HEK293 (cell line): ENCODE measurements around the gene KCNF1.

Experiments used
- CTCF ChIA-PET: fragments of 350-600 bp; formaldehyde crosslinking; extraction: SDS; loops from one replicate; lab custom pipeline; 2021; ENCODE audit warnings: antibody characterized with exemption; lab: Yijun Ruan, JAX
- POLR2A ChIA-PET: fragments of 300-600 bp; formaldehyde crosslinking; extraction: SDS; loops from one replicate; lab custom pipeline; 2020; ENCODE audit warnings: antibody characterized with exemption, inconsistent platforms; lab: Yijun Ruan, JAX
- H3K27ac ChIP-seq: fragments of 200-500 bp; sonication (Bioruptor generic); 2 replicates; pipeline ENCODE4 v1.5.1; 2014; ENCODE audit warnings: low read depth, low read length, control low read depth, inconsistent platforms; ENCODE audit errors: extremely low read depth
- H3K36me3 ChIP-seq, 2 experiments: fragments of 200-500 bp in 1 of 2; sonication (Bioruptor generic) in 1 of 2; 1 replicate in 1 of 2; 2 replicates in 1 of 2; pipeline ENCODE4 v1.5.1; 2014 to 2017; ENCODE audit warnings: inconsistent platforms in 2 of 2, low read length in 2 of 2; ENCODE audit not compliant: control insufficient read depth in 2 of 2, insufficient read depth in 1 of 2
- H3K4me1 ChIP-seq: fragments of 200-500 bp; sonication (Bioruptor generic); 2 replicates; pipeline ENCODE4 v1.5.1; 2014; ENCODE audit warnings: mild to moderate bottlenecking, low read length, inconsistent platforms; ENCODE audit not compliant: control insufficient read depth, insufficient read depth
- H3K4me3 ChIP-seq: 2 replicates; pipeline ENCODE4 v1.5.1; 2011; ENCODE audit warnings: low read depth, mild to moderate bottlenecking, control low read depth, low read length, moderate library complexity
- H3K9me3 ChIP-seq: fragments of 200-500 bp; sonication (Bioruptor generic); 2 replicates; pipeline ENCODE4 v1.5.1; 2014; ENCODE audit warnings: low read depth, low read length, inconsistent platforms; ENCODE audit not compliant: control insufficient read depth, insufficient read depth
- ATF2 ChIP-seq: fragments of 450-650 bp; formaldehyde crosslinking; IDR thresholded peaks from 2 replicates; pipeline ENCODE4 v1.5.1; 2016; ENCODE audit warnings: missing biosample characterization, missing genetic modification characterization, low read depth
- BCL6B ChIP-seq: fragments of 450-650 bp; formaldehyde crosslinking; IDR thresholded peaks from 2 replicates; pipeline ENCODE4 v1.5.1; 2017; ENCODE audit warnings: missing biosample characterization, missing genetic modification characterization
- ELK4 ChIP-seq: IDR thresholded peaks from 2 replicates; pipeline ENCODE4 v1.6.1; 2011; ENCODE audit warnings: mild to moderate bottlenecking, low read depth, low read length, borderline replicate concordance
- GLIS2 ChIP-seq: fragments of 450-650 bp; formaldehyde crosslinking; IDR thresholded peaks from 2 replicates; pipeline ENCODE4 v1.5.1; 2016; ENCODE audit warnings: missing biosample characterization, missing genetic modification characterization
- HOXD13 ChIP-seq: sonication (generic); formaldehyde crosslinking; IDR thresholded peaks from 2 replicates; pipeline ENCODE4 v1.8.0; 2022; ENCODE audit warnings: missing genetic modification reagents, borderline replicate concordance
- INSM2 ChIP-seq: fragments of 450-650 bp; formaldehyde crosslinking; IDR thresholded peaks from 2 replicates; pipeline ENCODE4 v1.5.1; 2016; ENCODE audit warnings: missing biosample characterization, missing genetic modification characterization
- KLF9 ChIP-seq: fragments of 450-650 bp; formaldehyde crosslinking; IDR thresholded peaks from 2 replicates; pipeline ENCODE4 v1.5.1; 2016; ENCODE audit warnings: missing biosample characterization, missing genetic modification characterization, low read depth
- MZF1 ChIP-seq: fragments of 450-650 bp; formaldehyde crosslinking; IDR thresholded peaks from 2 replicates; pipeline ENCODE4 v1.5.1; 2017; ENCODE audit warnings: missing biosample characterization, missing genetic modification characterization, borderline replicate concordance
- RBAK ChIP-seq: fragments of 450-650 bp; formaldehyde crosslinking; IDR thresholded peaks from 2 replicates; pipeline ENCODE4 v1.5.1; 2016; ENCODE audit warnings: missing biosample characterization, missing genetic modification characterization
- YY2 ChIP-seq: fragments of 450-650 bp; formaldehyde crosslinking; IDR thresholded peaks from 2 replicates; pipeline ENCODE4 v1.5.1; 2016; ENCODE audit warnings: missing biosample characterization, missing genetic modification characterization
- ZBTB1 ChIP-seq: fragments of 450-650 bp; formaldehyde crosslinking; IDR thresholded peaks from 2 replicates; pipeline ENCODE4 v1.5.1; 2016; ENCODE audit warnings: missing biosample characterization, missing genetic modification characterization
- ZBTB20 ChIP-seq: fragments of 450-650 bp; formaldehyde crosslinking; IDR thresholded peaks from 2 replicates; pipeline ENCODE4 v1.5.1; 2016; ENCODE audit warnings: missing biosample characterization, missing genetic modification characterization
- ZBTB48 ChIP-seq: fragments of 450-650 bp; formaldehyde crosslinking; IDR thresholded peaks from 2 replicates; pipeline ENCODE4 v1.5.1; 2016; ENCODE audit warnings: missing biosample characterization, missing genetic modification characterization
- ZNF114 ChIP-seq: fragments of 450-650 bp; formaldehyde crosslinking; IDR thresholded peaks from 2 replicates; pipeline ENCODE4 v1.5.0; 2017; ENCODE audit warnings: missing biosample characterization, missing genetic modification characterization
- ZNF211 ChIP-seq: fragments of 450-650 bp; formaldehyde crosslinking; IDR thresholded peaks from 2 replicates; pipeline ENCODE4 v1.5.1; 2016; ENCODE audit warnings: low read depth, missing biosample characterization, missing genetic modification characterization
- ZNF274 ChIP-seq, 2 experiments: fragments of 200-500 bp in 1 of 2; fragments of 450-650 bp in 1 of 2; sonication (Bioruptor generic) in 1 of 2; formaldehyde crosslinking in 1 of 2; IDR thresholded peaks; 2 replicates each; pipeline versions ENCODE4 v1.5.1 to v1.6.1; 2014 to 2016; ENCODE audit warnings: borderline replicate concordance in 1 of 2, inconsistent platforms in 1 of 2, low read length in 1 of 2, missing biosample characterization in 1 of 2, missing genetic modification characterization in 1 of 2
- ZNF292 ChIP-seq: fragments of 450-650 bp; formaldehyde crosslinking; IDR thresholded peaks from 2 replicates; pipeline ENCODE4 v1.5.1; 2016; ENCODE audit warnings: low read depth, missing biosample characterization, missing genetic modification characterization, borderline replicate concordance
- ZNF354C ChIP-seq: fragments of 450-650 bp; formaldehyde crosslinking; IDR thresholded peaks from 2 replicates; pipeline ENCODE4 v1.5.1; 2016; ENCODE audit warnings: missing biosample characterization, missing genetic modification characterization, low read depth, borderline replicate concordance
- ZNF513 ChIP-seq: fragments of 450-650 bp; IDR thresholded peaks from 2 replicates; pipeline ENCODE4 v1.5.1; 2018; ENCODE audit warnings: missing biosample characterization, missing genetic modification characterization
- ZNF585B ChIP-seq: fragments of 450-650 bp; formaldehyde crosslinking; IDR thresholded peaks from 2 replicates; pipeline ENCODE4 v1.5.1; 2016; ENCODE audit warnings: missing biosample characterization, missing genetic modification characterization
- ZNF677 ChIP-seq: fragments of 450-650 bp; IDR thresholded peaks from 2 replicates; pipeline ENCODE4 v1.5.0; 2018; ENCODE audit warnings: missing biosample characterization, mild to moderate bottlenecking, missing genetic modification characterization, moderate library complexity

KCNF1 gene

GRCh38 chr2:10924859-10925258, 13.1 kb downstream of the KCNF1 start (continued):
- TF ChIP-seq ELK4 (no peak), INSM2 (tag by site-specific recombination) (no peak)
- TF ChIP-seq, all 188 proteins: peak for 0

- TF ChIP-seq ZNF677 (tag by site-specific recombination), result no peak
- TF ChIP-seq KLF9 (tag by site-specific recombination), result no peak
- TF ChIP-seq ZNF211 (tag by site-specific recombination), result no peak
- no peak for TF ChIP-seq ZNF354C (tag by site-specific recombination)
- TF ChIP-seq GLIS2, result no peak
- TF ChIP-seq HOXD13 (CRISPR knock-in tag), result no peak
- TF ChIP-seq BCL6B (tag by site-specific recombination), result no peak
- no peak for TF ChIP-seq ZBTB20 (tag by site-specific recombination)
- no peak for TF ChIP-seq ZBTB48 (tag by site-specific recombination)
- TF ChIP-seq MZF1 (tag by site-specific recombination), result no peak
- TF ChIP-seq ATF2 (tag by site-specific recombination), result no peak
- TF ChIP-seq ZNF114 (tag by site-specific recombination), result no peak
- no peak for TF ChIP-seq ZNF274 (IDR thresholded peaks at IDR 0.05; ENCODE audit: low read length)
- no peak for TF ChIP-seq ZNF274 (tag by site-specific recombination; IDR thresholded peaks at IDR 0.05; ENCODE audit: borderline replicate concordance)
- TF ChIP-seq YY2 (tag by site-specific recombination), result no peak
- TF ChIP-seq ZNF513 (tag by site-specific recombination), result no peak
- no peak for TF ChIP-seq ZBTB1 (tag by site-specific recombination)
- no peak for TF ChIP-seq RBAK
- no peak for TF ChIP-seq ZNF585B (tag by site-specific recombination)
- no peak for TF ChIP-seq ZNF292 (tag by site-specific recombination)
- ChIA-PET CTCF (interaction anchor here (4.6 kb wide), 1 partner anchor 17 kb away, joined by 28 read pairs; the partner anchor contains the start of gene KCNF1), POLR2A (no interaction called here)
- Histone ChIP-seq H3K36me3 (no peaks in the 10 kb centered on the region), H3K9me3 (no peaks in the 10 kb centered on the region), H3K4me1 (no peaks in the 10 kb centered on the region), H3K4me3 (no peak overlapping the region), H3K27ac (no peak overlapping the region)
These were observed 14.6 kb downstream of the KCNF1 start for GRCh38 chr2:10926191-10926820.
